A549 (cell line): Measurements from ENCODE around the gene TTLL11. TPM values are rescaled to one million over a fixed set of nuclear protein-coding genes. Genes with fewer than 3 reads are reported as not detected.
A peak's percentile ranks its signal among the peaks of the same experiment; 100 is the strongest.

Experiments
- ATAC-seq, 2 experiments: fragments of 200-7000 bp in 1 of 2; fragments of >200 bp in 1 of 2; cut with Nextera tagmentation in 1 of 2; cut with Tn5 transposase in 1 of 2; 3 replicates each; pipeline versions ENCODE4 v1.8.0 to v1.9.1; 2018 to 2020; ENCODE audit warnings: mild to moderate bottlenecking in 1 of 2, moderate library complexity in 1 of 2
- CTCF ChIA-PET: fragments of 300-600 bp; sonication (Branson Sonifier 250); formaldehyde crosslinking; extraction: SDS; loops from one replicate; lab custom pipeline; 2021; ENCODE audit warnings: antibody characterized with exemption, inconsistent platforms; lab: Yijun Ruan, JAX
- POLR2A ChIA-PET: fragments of 350-600 bp; formaldehyde crosslinking; extraction: SDS; loops from one replicate; lab custom pipeline; 2021; ENCODE audit warnings: antibody characterized with exemption, inconsistent platforms; lab: Yijun Ruan, JAX
- DNase-seq, 2 experiments: peaks; one replicate each; pipeline versions ENCODE4 v3.0.0 to v3.0.0-alpha.2; 2011 to 2016; ENCODE audit warnings: low read depth in 1 of 2, low spot score in 1 of 2
- FAIRE-seq: peaks from 2 replicates; lab custom pipeline; 2011; peaks lifted over from hg19 to GRCh38; lab: Jason Lieb, UNC
- H3K27ac ChIP-seq, 2 experiments: fragments of >200 bp; sonication (Bioruptor Twin); formaldehyde crosslinking; 3 replicates each; pipeline ENCODE4 v1.5.1; 2016 to 2017
- H3K4me1 ChIP-seq: fragments of >200 bp; sonication (Bioruptor Twin); formaldehyde crosslinking; 3 replicates; pipeline ENCODE4 v1.6.1; 2016
- H3K4me2 ChIP-seq: fragments of >200 bp; sonication (Bioruptor Twin); formaldehyde crosslinking; 3 replicates; pipeline ENCODE4 v1.6.1; 2016
- H3K4me3 ChIP-seq: fragments of >200 bp; sonication (Bioruptor Twin); formaldehyde crosslinking; 3 replicates; pipeline ENCODE4 v1.5.1; 2016
- H3K9me3 ChIP-seq: fragments of >200 bp; sonication (Bioruptor Twin); formaldehyde crosslinking; 3 replicates; pipeline ENCODE4 v1.6.1; 2016
- CHD4 ChIP-seq: fragments of 200-600 bp; sonication (generic); IDR thresholded peaks from 2 replicates; pipeline ENCODE4 v1.6.1; 2016; ENCODE audit warnings: antibody characterized with exemption, mild to moderate bottlenecking, borderline replicate concordance
- GATA3 ChIP-seq: IDR thresholded peaks from 2 replicates; pipeline ENCODE4 v1.6.1; 2012; ENCODE audit warnings: borderline replicate concordance
- KDM1A ChIP-seq: fragments of 200-600 bp; sonication (generic); IDR thresholded peaks from 2 replicates; pipeline ENCODE4 v1.6.1; 2016; ENCODE audit warnings: low read depth, mild to moderate bottlenecking
- KDM5A ChIP-seq: fragments of 200-600 bp; sonication (generic); IDR thresholded peaks from 2 replicates; pipeline ENCODE4 v1.6.1; 2016; ENCODE audit warnings: antibody characterized with exemption, mild to moderate bottlenecking
- MAFK ChIP-seq: fragments of 450-650 bp; IDR thresholded peaks from 2 replicates; pipeline ENCODE4 v1.6.1; 2014; ENCODE audit not compliant: partially characterized antibody
- MAZ ChIP-seq: fragments of 150-350 bp; IDR thresholded peaks from 2 replicates; pipeline ENCODE4 v1.6.1; 2014; ENCODE audit warnings: antibody characterized with exemption, low read depth, low read length, borderline replicate concordance
- MYC ChIP-seq: IDR thresholded peaks from 2 replicates; pipeline ENCODE4 v1.6.1; 2012; ENCODE audit warnings: mild to moderate bottlenecking, inconsistent platforms, low read length, improper control_type of control experiment, borderline replicate concordance
- NPAS2 ChIP-seq: fragments of 250-450 bp; sonication (Bioruptor Pico); IDR thresholded peaks from 2 replicates; pipeline ENCODE4 v1.8.0; 2022; ENCODE audit warnings: mild to moderate bottlenecking, moderate library complexity, borderline replicate concordance
- POLR2AphosphoS2 ChIP-seq: conservative IDR thresholded peaks from 2 replicates; pipeline ENCODE4 v1.6.1; 2012; ENCODE audit warnings: low read length, improper control_type of control experiment, inconsistent platforms
- RAD21 ChIP-seq, 2 experiments: fragments of >200 bp in 1 of 2; sonication (Bioruptor Twin) in 1 of 2; formaldehyde crosslinking in 1 of 2; IDR thresholded peaks in 1 of 2; conservative IDR thresholded peaks in 1 of 2; 2 replicates in 1 of 2; 3 replicates in 1 of 2; pipeline ENCODE4 v1.6.1; 2012 to 2018; ENCODE audit warnings: inconsistent platforms in 1 of 2
- RARB ChIP-seq: fragments of 250-450 bp; sonication (Bioruptor Pico); IDR thresholded peaks from 2 replicates; pipeline ENCODE4 v1.8.0; 2021; ENCODE audit warnings: mild to moderate bottlenecking, moderate library complexity
- RCOR1 ChIP-seq: fragments of 150-350 bp; IDR thresholded peaks from 2 replicates; pipeline ENCODE4 v1.6.1; 2014; ENCODE audit warnings: antibody characterized with exemption, low read length, low read depth
- TP53 ChIP-seq: fragments of 250-450 bp; sonication (Bioruptor Pico); IDR thresholded peaks from 2 replicates; pipeline ENCODE4 v1.5.0; 2021; ENCODE audit warnings: mild to moderate bottlenecking, moderate library complexity
- ZFP36 ChIP-seq: fragments of 450-650 bp; IDR thresholded peaks from 2 replicates; pipeline ENCODE4 v1.6.1; 2014; ENCODE audit warnings: borderline replicate concordance; ENCODE audit not compliant: partially characterized antibody
- WGBS: methylation state at CpG from one replicate; pipeline ENCODE4 v1.1.6; 2017; ENCODE audit errors: missing lambda C conversion rate; 5-methylcytosine and 5-hydroxymethylcytosine counted together
- polyA plus RNA-seq, 4 experiments: library from polyadenylated mRNA; depleted of rRNA in 3 of 4; stranded (reverse); fragments of >200 nt; fragmentation: RNase III in 1 of 4; extraction: RNeasy Plus Mini Kit Qiagen cat#74134 plus additional on column Dnase treatment in 1 of 4; gene quantifications; 2 replicates in 3 of 4; 3 replicates in 1 of 4; pipeline ENCODE4 v1.2.3, GENCODE V29; 2011 to 2017
- TF ChIP-seq, protein P1 (sequence below): fragments of 250-450 bp; sonication (Bioruptor Pico); IDR thresholded peaks from 2 replicates; pipeline ENCODE4 v1.5.0; 2021; ENCODE audit warnings: mild to moderate bottlenecking, moderate library complexity, borderline replicate concordance
- TF ChIP-seq, protein P2 (sequence below): IDR thresholded peaks from 2 replicates; pipeline ENCODE4 v1.6.1; 2012
- TF ChIP-seq, protein P3 (sequence below): fragments of 450-650 bp; IDR thresholded peaks from 2 replicates; pipeline ENCODE4 v1.6.1; 2014; ENCODE audit warnings: antibody characterized with exemption
- TF ChIP-seq, protein P4 (sequence below): fragments of >200 bp; sonication (Bioruptor Twin); formaldehyde crosslinking; IDR thresholded peaks from 2 replicates; pipeline ENCODE4 v1.6.1; 2016

TTLL11 gene
- polyA plus RNA-seq, 2 of the 4 experiments (the other 2 are of a cell fraction) = 1.8 to 2.6 TPM

DNA sequence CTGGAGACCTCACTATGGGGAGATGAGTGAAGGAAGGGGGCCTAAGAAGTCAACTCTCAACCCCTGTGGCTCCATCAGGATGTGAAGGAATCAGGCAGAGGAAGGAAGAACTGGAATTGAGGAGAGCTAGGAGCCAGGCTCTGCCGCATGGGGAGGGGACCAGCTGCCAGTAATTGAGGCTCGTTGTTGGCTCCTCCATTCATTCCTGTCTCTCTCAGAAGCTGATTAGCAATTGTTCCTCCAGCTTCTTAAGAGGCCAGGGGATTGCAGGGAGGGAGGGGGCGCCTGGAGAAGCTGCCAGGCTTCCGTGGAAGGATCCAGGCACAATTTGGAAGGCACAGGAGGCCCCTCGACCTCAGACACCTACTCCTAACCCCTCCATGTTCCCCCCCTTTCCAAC is 20.5 kb upstream of the TTLL11 start:
- ChIA-PET CTCF (interaction anchor here (1.1 to 20.3 kb wide), 5 partner anchors 9 to 237 kb away, joined by 3 to 385 read pairs (median 9); partner anchors contain the start of genes MORN5, NDUFA8 and TTLL11), POLR2A (no interaction called here)
- H3K27ac ChIP-seq = no peak overlapping the region
- DNase-seq = no peak
- WGBS = 19% methylated on average over 5 of the region's 5 CpGs
- no peaks in the 10 kb centered on the region for H3K4me1 ChIP-seq
- no peak overlapping the region for H3K4me3 ChIP-seq
- no peaks in the 10 kb centered on the region for H3K9me3 ChIP-seq
- no peak for FAIRE-seq
- TF ChIP-seq CHD4 (no peak), KDM1A (no peak), RARB (CRISPR knock-in tag) (no peak), NPAS2 (no peak), RAD21 (conservative IDR thresholded peaks at IDR 0.05 in 1 of 2, IDR thresholded peaks at IDR 0.05 in 1 of 2) (no peak), ZFP36 (no peak)
- TF ChIP-seq, protein P1, sequence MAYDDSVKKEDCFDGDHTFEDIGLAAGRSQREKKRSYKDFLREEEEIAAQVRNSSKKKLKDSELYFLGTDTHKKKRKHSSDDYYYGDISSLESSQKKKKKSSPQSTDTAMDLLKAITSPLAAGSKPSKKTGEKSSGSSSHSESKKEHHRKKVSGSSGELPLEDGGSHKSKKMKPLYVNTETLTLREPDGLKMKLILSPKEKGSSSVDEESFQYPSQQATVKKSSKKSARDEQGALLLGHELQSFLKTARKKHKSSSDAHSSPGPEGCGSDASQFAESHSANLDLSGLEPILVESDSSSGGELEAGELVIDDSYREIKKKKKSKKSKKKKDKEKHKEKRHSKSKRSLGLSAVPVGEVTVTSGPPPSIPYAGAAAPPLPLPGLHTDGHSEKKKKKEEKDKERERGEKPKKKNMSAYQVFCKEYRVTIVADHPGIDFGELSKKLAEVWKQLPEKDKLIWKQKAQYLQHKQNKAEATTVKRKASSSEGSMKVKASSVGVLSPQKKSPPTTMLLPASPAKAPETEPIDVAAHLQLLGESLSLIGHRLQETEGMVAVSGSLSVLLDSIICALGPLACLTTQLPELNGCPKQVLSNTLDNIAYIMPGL (CRISPR knock-in tag) = no peak
- TF ChIP-seq, protein P2, sequence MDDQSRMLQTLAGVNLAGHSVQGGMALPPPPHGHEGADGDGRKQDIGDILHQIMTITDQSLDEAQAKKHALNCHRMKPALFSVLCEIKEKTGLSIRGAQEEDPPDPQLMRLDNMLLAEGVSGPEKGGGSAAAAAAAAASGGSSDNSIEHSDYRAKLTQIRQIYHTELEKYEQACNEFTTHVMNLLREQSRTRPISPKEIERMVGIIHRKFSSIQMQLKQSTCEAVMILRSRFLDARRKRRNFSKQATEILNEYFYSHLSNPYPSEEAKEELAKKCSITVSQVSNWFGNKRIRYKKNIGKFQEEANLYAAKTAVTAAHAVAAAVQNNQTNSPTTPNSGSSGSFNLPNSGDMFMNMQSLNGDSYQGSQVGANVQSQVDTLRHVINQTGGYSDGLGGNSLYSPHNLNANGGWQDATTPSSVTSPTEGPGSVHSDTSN = no peak
- no peak for ATAC-seq
- H3K4me2 ChIP-seq = no peak overlapping the region

DNA sequence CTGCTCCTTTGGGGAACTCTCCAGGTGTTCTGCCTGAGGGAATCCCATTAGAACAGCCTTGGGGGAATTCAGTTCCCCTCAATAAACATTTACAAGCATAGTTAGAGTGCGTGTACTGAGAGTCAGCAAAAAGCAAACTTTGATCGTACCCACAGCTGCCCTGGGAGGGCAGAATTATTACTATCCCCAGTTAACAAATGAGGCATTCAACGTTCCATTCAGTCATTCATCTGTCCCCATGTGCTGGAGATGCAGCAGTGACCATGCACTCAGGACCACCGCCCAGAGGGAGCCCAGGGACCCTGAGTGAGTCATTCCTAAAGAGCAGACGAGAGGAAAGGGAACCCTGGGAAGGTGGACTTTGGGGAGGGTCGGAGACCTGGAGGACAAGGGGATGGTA is 19.1 kb upstream of the TTLL11 start:
- H3K4me2 ChIP-seq = no peak overlapping the region
- CTCF ChIA-PET = interaction anchor here (3.1 to 20.3 kb wide), 3 partner anchors 10 to 238 kb away, joined by 9 to 385 read pairs (median 138); partner anchors contain the start of gene TTLL11

DNA sequence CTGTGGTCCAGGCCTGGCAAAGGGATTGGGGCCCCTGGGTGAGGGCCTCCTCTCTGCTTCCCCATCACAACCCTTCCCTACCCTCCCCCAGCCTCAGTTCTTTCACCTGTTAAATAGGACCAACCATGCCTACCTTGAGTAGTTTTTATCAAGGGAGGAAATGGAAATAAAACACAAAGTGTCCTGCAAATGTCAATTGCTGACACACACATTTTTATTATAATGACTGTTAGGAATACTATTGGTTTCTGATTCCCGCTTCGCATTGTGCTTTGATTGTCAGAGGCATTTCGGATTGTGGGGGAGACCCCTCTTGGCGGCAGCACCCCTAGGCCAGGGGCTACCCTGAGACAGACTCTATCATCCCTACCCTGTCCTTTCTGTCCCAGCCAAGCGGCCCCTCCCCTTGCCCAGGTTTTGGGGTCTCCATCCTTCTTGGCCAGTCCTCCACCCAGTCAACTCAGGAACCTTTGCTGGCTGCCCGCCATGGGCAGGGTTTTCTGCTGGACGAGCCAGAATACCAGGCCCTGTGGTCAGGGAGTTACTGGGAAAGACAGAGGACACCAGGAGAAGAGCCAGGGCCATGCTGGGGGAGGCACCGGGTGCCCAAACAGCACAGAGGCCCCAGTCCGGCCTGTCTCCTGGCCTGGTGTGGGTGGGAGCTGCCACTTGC is 18.4 kb upstream of the TTLL11 start:
- H3K4me3 ChIP-seq = no peak overlapping the region
- POLR2A ChIA-PET = no interaction called here

More for the DNA sequence above, 19.1 kb upstream of the TTLL11 start:
- no peaks in the 10 kb centered on the region for H3K4me1 ChIP-seq
- DNase-seq = no peak
- no peak for TF ChIP-seq MYC
- no peak for TF ChIP-seq MAZ
- TF ChIP-seq, protein P1 (CRISPR knock-in tag) = no peak
- no peak for TF ChIP-seq TP53 (CRISPR knock-in tag)
- TF ChIP-seq RARB (CRISPR knock-in tag) = no peak
- no peak for TF ChIP-seq CHD4
- TF ChIP-seq, protein P3, sequence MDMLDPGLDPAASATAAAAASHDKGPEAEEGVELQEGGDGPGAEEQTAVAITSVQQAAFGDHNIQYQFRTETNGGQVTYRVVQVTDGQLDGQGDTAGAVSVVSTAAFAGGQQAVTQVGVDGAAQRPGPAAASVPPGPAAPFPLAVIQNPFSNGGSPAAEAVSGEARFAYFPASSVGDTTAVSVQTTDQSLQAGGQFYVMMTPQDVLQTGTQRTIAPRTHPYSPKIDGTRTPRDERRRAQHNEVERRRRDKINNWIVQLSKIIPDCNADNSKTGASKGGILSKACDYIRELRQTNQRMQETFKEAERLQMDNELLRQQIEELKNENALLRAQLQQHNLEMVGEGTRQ = no peak
- ATAC-seq = no peak
- no peaks in the 10 kb centered on the region for H3K9me3 ChIP-seq
- H3K27ac ChIP-seq = no peak overlapping the region
- FAIRE-seq = no peak
- H3K4me3 ChIP-seq = no peak overlapping the region
- POLR2A ChIA-PET = no interaction called here
- WGBS = 66% methylated on average over 6 of the region's 6 CpGs

More for the DNA sequence above, 18.4 kb upstream of the TTLL11 start:
- no peaks in the 10 kb centered on the region for H3K9me3 ChIP-seq
- FAIRE-seq = no peak
- WGBS = 62% methylated on average over 9 of the region's 9 CpGs
- CTCF ChIA-PET = interaction anchor here (0.7 to 20.3 kb wide), 6 partner anchors 11 to 245 kb away, joined by 3 to 385 read pairs (median 6); partner anchors contain the start of gene TTLL11
- H3K27ac ChIP-seq = no peak overlapping the region
- H3K4me1 ChIP-seq = no peaks in the 10 kb centered on the region
- H3K4me2 ChIP-seq = no peak overlapping the region
- no peak for DNase-seq
- TF ChIP-seq POLR2AphosphoS2 (no peak), GATA3 (no peak), RCOR1 (no peak), MAZ (no peak), KDM5A (no peak), MAFK (peak; percentile 45)
- TF ChIP-seq, protein P4, sequence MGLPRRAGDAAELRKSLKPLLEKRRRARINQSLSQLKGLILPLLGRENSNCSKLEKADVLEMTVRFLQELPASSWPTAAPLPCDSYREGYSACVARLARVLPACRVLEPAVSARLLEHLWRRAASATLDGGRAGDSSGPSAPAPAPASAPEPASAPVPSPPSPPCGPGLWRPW = no peak
- no peak for ATAC-seq
